WERI-Rb-1 (cell line): Measurements from ENCODE around the gene DOK7.

ENCODE experiments used
- DNase-seq: peaks from one replicate; pipeline ENCODE4 v3.0.0-alpha.2; 2020
- H3K27ac ChIP-seq: fragments of 250-450 bp; sonication (Bioruptor Pico); 2 replicates; pipeline ENCODE4 v1.5.1; 2020; ENCODE audit warnings: mild to moderate bottlenecking, moderate library complexity
- H3K27me3 ChIP-seq: fragments of 250-450 bp; sonication (Bioruptor Pico); 2 replicates; pipeline ENCODE4 v1.5.1; 2021; ENCODE audit warnings: mild to moderate bottlenecking, low read depth, moderate library complexity; ENCODE audit not compliant: insufficient read depth, severe bottlenecking
- H3K36me3 ChIP-seq: fragments of 250-450 bp; sonication (Bioruptor Pico); 2 replicates; pipeline ENCODE4 v1.5.1; 2020; ENCODE audit warnings: mild to moderate bottlenecking, moderate library complexity
- H3K4me3 ChIP-seq: 2 replicates; pipeline ENCODE4 v1.5.1; 2011; ENCODE audit warnings: low read depth, mild to moderate bottlenecking, control low read depth, low read length
- H3K9me3 ChIP-seq: fragments of 250-450 bp; sonication (Bioruptor Pico); 2 replicates; pipeline ENCODE4 v1.5.1; 2021; ENCODE audit warnings: mild to moderate bottlenecking, moderate library complexity; ENCODE audit not compliant: severe bottlenecking
- TF ChIP-seq, protein P1 (sequence below): IDR thresholded peaks from 2 replicates; pipeline ENCODE4 v1.5.1; 2011; ENCODE audit warnings: low read depth, mild to moderate bottlenecking, control low read depth, inconsistent platforms, low read length

The DOK7 gene

GRCh38 chr4:3514806-3515501, 51.8 kb downstream of the DOK7 start:
- peak overlapping the region; percentile 27; the same call in 1 of the 2 replicates for H3K27ac ChIP-seq
- peak; percentile 67 for DNase-seq
- no peaks in the 10 kb centered on the region for H3K27me3 ChIP-seq
- peaks cover 93% of the 10 kb centered on the region for H3K36me3 ChIP-seq
- H3K9me3 ChIP-seq = no peaks in the 10 kb centered on the region
- no peak overlapping the region for H3K4me3 ChIP-seq
- TF ChIP-seq, protein P1, sequence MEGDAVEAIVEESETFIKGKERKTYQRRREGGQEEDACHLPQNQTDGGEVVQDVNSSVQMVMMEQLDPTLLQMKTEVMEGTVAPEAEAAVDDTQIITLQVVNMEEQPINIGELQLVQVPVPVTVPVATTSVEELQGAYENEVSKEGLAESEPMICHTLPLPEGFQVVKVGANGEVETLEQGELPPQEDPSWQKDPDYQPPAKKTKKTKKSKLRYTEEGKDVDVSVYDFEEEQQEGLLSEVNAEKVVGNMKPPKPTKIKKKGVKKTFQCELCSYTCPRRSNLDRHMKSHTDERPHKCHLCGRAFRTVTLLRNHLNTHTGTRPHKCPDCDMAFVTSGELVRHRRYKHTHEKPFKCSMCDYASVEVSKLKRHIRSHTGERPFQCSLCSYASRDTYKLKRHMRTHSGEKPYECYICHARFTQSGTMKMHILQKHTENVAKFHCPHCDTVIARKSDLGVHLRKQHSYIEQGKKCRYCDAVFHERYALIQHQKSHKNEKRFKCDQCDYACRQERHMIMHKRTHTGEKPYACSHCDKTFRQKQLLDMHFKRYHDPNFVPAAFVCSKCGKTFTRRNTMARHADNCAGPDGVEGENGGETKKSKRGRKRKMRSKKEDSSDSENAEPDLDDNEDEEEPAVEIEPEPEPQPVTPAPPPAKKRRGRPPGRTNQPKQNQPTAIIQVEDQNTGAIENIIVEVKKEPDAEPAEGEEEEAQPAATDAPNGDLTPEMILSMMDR = peak; percentile 76

DNA sequence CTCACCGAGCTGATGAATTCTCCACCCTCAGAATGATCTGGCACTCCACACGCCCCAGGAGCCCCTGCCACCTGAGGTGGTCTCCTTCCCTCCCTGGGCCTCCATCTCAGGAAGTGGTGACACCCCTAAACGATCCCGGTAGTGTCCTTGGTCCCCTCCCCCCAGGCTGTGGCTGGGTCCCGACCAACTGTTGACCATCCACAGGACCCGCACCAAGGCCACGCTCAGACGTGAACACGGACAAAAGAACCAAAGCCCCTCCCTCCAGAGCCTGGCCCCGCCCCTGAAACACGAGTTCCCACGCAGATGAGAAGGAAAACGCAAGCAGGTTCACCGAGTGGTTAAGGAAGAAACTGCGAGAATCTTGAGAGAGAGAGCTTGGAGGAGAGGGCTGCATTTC, 52.5 kb downstream of the DOK7 start:
- Histone ChIP-seq H3K4me3 (no peak overlapping the region), H3K36me3 (peaks cover 93% of the 10 kb centered on the region), H3K27ac (no peak overlapping the region), H3K27me3 (no peaks in the 10 kb centered on the region), H3K9me3 (no peaks in the 10 kb centered on the region)
- TF ChIP-seq, protein P1 = no peak
- DNase-seq = no peak

DNA sequence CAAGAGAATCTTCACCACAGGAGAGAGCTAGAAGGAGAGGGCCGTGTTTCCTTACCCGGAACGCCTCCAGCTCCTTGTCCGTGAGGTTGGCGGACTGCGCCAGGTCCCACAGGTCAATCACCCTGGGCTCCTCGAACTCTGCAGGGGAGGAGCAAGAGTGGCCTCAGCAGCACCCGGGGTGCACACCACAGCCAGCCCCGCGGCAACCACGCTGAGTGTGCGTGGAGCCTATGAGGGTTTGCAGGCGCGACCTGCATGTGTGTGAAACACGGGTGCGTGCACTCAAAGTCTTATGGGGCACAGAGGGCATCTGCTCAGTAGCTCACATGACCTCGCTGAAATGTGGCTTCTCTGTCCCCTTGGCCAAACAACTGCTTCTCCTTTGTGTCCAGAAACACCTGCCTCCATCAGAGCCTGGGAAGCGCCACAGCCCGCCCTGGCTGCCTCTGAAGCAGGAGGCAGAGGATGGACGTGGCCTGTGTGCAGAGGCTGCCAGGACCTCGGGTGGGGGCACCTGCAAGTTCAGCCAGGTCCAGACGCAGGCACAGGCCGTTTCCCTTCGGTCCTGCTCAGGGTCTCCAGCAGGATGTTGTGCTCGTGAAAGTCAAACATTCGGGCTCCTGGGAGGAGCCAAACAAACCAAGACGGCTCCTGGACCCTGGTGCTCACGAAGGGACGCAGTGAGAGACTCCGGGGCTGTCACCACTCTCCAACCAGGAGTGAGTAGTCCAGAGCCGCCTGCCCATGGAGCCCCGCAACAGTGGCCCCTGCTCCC, 53.1 kb downstream of the DOK7 start:
- TF ChIP-seq, protein P1 = no peak
- Histone ChIP-seq H3K4me3 (no peak overlapping the region), H3K36me3 (peaks cover 93% of the 10 kb centered on the region), H3K27ac (no peak overlapping the region), H3K27me3 (no peaks in the 10 kb centered on the region), H3K9me3 (no peaks in the 10 kb centered on the region)
- no peak for DNase-seq

GRCh38 chr4:3516836-3517730, 54.0 kb downstream of the DOK7 start:
- Histone ChIP-seq H3K9me3 (no peaks in the 10 kb centered on the region), H3K27me3 (no peaks in the 10 kb centered on the region), H3K36me3 (peaks cover 98% of the 10 kb centered on the region), H3K4me3 (no peak overlapping the region), H3K27ac (no peak overlapping the region)
- DNase-seq = no peak
- TF ChIP-seq, protein P1 = no peak

DNA sequence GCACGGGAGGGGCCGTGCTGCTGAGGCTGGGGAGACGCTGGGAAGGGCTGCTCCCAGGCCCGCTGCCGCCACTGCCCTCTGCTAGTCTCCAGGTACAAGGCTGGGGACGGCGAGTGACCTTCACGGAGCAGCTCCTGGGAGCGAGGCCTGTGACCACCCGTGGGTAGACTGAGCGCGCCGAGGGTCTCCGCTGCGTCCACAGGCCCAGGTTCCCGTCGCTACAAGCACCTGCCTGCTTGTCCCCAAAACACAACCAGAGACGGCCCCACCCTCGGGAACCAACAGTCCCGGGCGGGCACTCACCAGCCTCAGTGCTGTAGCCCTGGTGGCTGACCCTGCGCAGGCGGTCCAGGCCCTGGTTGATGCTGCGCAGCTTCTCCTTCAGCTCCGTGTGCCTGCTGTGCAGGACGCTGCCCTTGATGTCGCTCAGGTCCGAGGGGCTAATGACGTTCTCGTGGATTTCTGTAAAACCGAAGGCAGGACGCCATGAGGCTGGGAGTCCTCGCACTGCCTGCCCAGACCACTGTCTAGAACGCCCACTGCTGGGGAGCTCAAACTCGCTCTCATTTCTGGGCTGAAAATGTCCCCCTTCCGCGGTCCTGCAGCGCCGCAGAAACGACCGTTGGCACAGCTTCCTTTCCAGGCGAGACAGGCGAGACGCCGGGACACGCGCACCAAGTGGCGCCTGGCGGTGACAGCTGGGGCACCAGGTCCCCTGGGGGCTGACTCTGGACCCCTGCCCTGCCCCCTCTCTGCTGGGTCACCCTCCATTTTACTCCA, 54.8 kb downstream of the DOK7 start:
- H3K36me3 ChIP-seq = peaks cover 93% of the 10 kb centered on the region
- DNase-seq = no peak
- no peak overlapping the region for H3K27ac ChIP-seq
- H3K4me3 ChIP-seq = no peak overlapping the region
- TF ChIP-seq, protein P1 = no peak
- no peaks in the 10 kb centered on the region for H3K9me3 ChIP-seq
- no peaks in the 10 kb centered on the region for H3K27me3 ChIP-seq
